Smooth muscle cell of the umbilical artery (primary cell): Measurements from ENCODE around the gene LIPT1. TPM values are rescaled to one million over a fixed set of nuclear protein-coding genes. Genes with fewer than 3 reads are reported as not detected.

Experiments used
- total RNA-seq: library from RNA; depleted of rRNA; stranded (reverse); fragments of >200 nt; gene quantifications from 2 replicates; pipeline ENCODE4 v1.2.3, GENCODE V29; 2014

Gene LIPT1
- 4.1 and 6.2 TPM in 2 replicates for total RNA-seq

DNA sequence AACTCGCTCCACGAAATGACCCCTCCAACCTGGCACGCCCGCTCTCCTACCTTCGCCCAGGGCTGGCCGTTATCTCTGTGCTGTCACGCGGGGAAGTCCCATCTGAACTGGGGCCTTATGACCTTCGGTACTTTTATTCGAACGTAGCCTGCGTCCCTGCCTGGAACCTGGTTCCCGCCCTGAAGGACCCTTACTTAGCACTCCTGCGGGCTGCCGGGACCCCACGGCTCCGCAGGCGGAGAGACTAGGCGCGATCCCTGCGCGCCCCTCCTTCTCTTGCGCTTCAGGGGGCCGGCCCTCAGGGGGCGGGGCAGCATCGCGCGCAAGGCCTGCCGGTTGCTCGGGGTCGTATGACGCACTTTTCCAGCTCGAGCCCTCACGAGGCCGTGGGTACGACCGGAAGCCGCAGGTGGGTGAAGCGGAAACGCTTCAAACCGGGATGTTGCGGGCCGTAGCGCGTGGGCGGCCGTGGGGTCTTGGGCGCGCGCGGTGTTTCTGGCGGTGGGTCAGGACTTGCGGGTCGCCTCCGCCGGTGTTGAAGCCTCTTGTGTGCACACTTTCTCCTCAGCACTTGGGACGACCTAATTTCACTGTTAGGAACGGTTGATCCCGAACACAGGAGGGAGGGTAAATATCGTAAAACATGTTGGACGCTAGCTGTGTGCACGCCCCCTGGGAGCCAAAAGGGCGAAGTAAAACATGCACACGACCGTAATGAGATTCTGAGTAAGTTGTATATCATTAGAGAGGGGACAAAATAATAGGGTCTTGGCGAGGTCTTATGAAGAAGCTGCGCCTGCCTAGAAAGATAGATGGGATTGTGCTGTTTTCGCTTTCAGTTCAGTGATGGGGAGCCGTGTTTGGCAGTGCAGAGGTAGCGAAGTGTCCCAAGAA lies at the start of gene LIPT1, which contains the start of gene TSGA10:
LIPT1 (plus strand) TSS at position 325 of the 894 bp plus-strand sequence. CDS start 6,991 bp downstream, outside the sequence.
TSGA10 (minus strand) TSS at position 300 of the 894 bp plus-strand sequence. CDS start 45,503 bp downstream, outside the sequence.

DNA sequence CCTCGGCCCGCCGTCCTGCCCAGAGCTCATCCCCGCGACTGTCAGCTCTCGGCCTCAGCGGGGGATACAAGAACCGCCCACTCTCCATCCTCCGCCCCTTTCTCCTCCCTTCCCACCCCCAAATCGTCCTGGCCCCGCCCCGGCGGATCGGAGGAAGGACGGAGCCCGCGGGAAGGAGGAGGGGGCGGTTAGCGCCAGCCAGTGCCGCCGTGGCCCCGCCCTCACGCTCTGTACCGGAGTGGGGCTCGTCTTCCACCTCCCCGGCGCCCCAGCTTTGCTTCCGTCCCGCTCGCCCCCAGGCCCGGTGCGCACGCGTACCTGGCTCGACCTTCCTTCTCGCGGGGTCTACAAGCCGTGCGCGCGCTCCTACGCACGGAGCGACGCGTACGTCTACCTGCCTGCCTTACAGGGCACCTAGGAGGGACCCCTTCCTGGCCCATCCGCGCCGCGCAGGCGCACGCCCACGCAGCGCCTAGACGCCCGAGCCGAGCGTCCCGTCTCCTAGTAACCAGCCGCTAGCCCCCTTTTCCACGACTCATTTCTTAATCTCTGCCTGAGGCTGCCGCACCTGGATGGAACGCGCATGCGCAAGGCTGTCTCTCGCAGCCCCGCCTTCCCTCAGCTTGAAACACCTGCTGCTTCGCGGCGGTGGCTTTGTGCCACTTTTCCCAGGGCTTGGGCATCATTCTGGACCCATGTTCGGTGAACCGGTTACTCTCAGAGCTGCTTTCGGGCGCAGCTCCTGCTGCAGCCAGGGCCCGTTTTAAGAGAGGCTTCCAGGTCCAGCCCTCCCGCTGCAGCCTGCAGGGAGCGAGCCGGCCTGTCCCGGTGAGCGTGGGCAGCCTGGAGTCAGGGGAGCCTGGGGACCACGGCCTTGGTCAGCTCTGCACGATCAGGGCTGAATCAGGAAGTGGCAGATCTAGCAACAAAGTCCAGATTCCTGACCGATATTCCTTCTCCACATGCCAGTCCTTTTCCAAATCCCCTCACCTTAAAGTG lies 13.4 kb upstream of the LIPT1 start, which contains the start of gene C2orf15:
C2orf15 (plus strand) TSS at position 598 of the 999 bp plus-strand sequence. CDS start 8,852 bp downstream, outside the sequence.

DNA sequence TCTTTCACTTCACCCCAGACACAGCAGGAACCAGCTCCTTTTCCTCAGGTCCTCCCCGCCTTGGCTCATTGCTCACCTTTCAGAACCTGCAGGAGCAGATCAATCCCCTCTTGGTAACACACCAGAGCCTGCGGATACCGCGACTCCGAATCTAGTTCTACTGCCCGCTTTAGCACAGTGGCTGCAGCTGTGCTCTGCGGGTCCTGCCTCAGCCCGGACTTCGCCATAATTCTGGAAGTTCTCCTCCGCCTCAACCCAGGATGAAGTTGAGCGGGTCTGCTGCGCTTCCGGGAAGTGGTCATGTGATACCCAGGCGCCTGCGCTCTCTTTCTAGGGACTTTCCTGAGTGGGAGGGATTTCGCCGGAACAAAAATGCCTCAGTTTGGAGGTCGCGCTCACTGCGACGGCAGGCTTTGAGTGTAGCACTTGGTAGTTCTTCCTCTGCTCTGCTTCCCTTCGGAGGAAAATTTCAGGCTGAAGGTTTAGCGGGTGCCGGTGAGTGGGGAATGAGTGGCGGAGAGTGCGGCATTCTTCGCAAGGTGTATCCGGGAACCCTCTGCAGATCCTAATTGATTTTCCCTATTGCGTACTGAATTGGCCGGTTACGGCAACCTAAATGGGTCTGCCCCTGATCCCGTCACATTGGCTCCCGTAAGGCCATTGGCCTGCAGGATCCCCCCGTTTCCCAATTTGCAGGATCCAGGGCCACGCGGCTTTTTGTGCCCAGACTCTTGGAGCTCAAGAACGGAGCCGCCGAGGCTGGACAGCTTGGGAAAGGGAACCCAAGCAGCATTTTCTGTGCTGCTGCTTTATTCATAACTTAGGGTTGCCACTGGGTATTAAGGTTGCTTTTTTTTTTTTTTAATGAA lies 26.2 kb downstream of the LIPT1 start, which contains the start of the genes MITD1 and MRPL30:
MITD1 (minus strand) TSS at position 304 of the 869 bp plus-strand sequence; CDS start at position 227, 77 bp downstream.
MRPL30 (plus strand) TSS at position 430 of the 869 bp plus-strand sequence. CDS start 5,020 bp downstream, outside the sequence.

Other genes with a start within 250 kb of the LIPT1 start
- not detected in 2 replicates for gene CRACDL, start 218.7 kb upstream of the LIPT1 start, total RNA-seq
- 0.18 TPM in 1 of 2 replicates, not detected in the other for gene C2orf15, start 13.3 kb upstream of the LIPT1 start, total RNA-seq
- gene TSGA10, start within 50 bp of the LIPT1 start, total RNA-seq, result 3.3 and 13.1 TPM in 2 replicates
- 25.5 and 26.9 TPM in 2 replicates for gene MITD1, start 26.1 kb downstream of the LIPT1 start, total RNA-seq
- gene MRPL30, start 26.2 kb downstream of the LIPT1 start, total RNA-seq, result 33.9 and 36.1 TPM in 2 replicates
- gene LYG2, start 100.7 kb downstream of the LIPT1 start, total RNA-seq, result not detected in 2 replicates
- gene LYG1, start 146.2 kb downstream of the LIPT1 start, total RNA-seq, result 0.14 TPM in 1 of 2 replicates, not detected in the other
- gene TXNDC9, start 181.4 kb downstream of the LIPT1 start, total RNA-seq, result 81.1 and 88.9 TPM in 2 replicates
- 34.7 and 57.7 TPM in 2 replicates for gene EIF5B, start 182.4 kb downstream of the LIPT1 start, total RNA-seq